Skeletal muscle tissue (tissue), 4 donors: ENCODE data around the gene CHIC2. TPM values are rescaled to one million over a fixed set of nuclear protein-coding genes. Genes with fewer than 3 reads are reported as not detected.

Source experiments
- H3K27ac ChIP-seq: one replicate; pipeline ENCODE4 v1.7.0; 2013; ENCODE audit warnings: mild to moderate bottlenecking, low read depth, low read length, inconsistent platforms
- H3K27me3 ChIP-seq, 3 donors: one replicate each; pipeline ENCODE4 v1.7.0; 2013; ENCODE audit warnings: low read length in 3 of 3; ENCODE audit not compliant: control insufficient read depth in 3 of 3, insufficient read depth in 3 of 3
- H3K36me3 ChIP-seq, 3 donors: one replicate each; pipeline ENCODE4 v1.7.0; 2013; ENCODE audit warnings: low read length in 3 of 3; ENCODE audit not compliant: control insufficient read depth in 3 of 3, insufficient read depth in 3 of 3
- H3K4me1 ChIP-seq, 3 donors: one replicate each; pipeline ENCODE4 v1.7.0; 2013; ENCODE audit warnings: low read length in 3 of 3, mild to moderate bottlenecking in 3 of 3; ENCODE audit not compliant: control insufficient read depth in 3 of 3, insufficient read depth in 3 of 3
- H3K4me3 ChIP-seq, 3 donors: one replicate each; pipeline ENCODE4 v1.7.0; 2013; ENCODE audit warnings: low read length in 3 of 3
- H3K9ac ChIP-seq, 3 donors: one replicate each; pipeline ENCODE4 v1.7.0; 2013; ENCODE audit warnings: low read length in 3 of 3, mild to moderate bottlenecking in 3 of 3, moderate library complexity in 2 of 3, low read depth in 1 of 3
- H3K9me3 ChIP-seq, 3 donors: one replicate each; pipeline ENCODE4 v1.7.0; 2013; ENCODE audit warnings: low read length in 3 of 3; ENCODE audit not compliant: control insufficient read depth in 3 of 3
- total RNA-seq: library from RNA; depleted of rRNA; stranded (reverse); fragments of >200 nt; gene quantifications from one replicate; pipeline ENCODE4 v1.2.3, GENCODE V29; 2014
- donor health status: Osteomylitis.

The CHIC2 gene
- total RNA-seq, 1 donor from 2014 or later: 24.5 TPM

DNA sequence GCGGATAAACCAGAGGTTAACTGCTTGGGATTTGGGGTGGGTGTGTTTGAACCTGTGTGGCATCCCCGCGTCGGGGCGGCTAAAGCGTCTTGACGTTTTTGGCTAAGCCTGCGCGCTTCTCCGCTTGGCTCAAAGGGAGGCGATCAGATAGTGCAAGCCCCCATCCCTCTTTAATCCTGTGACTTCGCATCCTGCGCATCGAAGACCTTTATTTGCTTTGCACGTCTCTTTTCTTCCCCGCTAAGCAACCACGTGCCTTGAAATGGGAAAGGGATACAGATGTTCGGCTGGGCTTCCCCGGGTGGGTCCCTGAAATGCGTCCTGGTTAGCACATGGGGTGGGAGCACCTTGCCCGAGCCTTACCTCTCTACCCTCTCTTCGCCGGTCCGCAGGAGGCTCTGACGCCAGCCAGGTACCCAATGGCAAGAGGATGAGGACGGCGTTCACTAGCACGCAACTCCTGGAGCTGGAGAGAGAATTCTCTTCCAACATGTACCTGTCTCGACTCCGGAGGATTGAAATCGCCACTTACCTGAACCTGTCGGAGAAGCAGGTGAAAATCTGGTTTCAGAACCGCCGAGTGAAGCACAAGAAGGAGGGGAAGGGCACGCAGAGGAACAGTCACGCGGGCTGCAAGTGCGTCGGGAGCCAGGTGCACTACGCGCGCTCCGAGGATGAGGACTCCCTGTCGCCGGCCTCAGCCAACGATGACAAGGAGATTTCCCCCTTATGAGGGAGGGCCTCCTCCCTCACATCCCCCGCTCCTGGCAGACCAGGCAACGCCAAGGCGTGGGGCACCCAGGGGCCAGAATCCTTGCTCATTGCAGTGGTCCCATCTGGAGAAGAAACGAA lies 37.0 kb upstream of the CHIC2 start:
- Histone ChIP-seq H3K9me3 (no peaks in the 10 kb centered on the region), H3K27me3 (peaks cover 75 to 88% (median 85%) of the 10 kb centered on the region in 3 donors), H3K4me1 (peaks cover 23 to 34% (median 34%) of the 10 kb centered on the region in 3 donors), H3K9ac (no peak overlapping the region), H3K27ac (no peak overlapping the region), H3K4me3 (peak overlapping the region; percentile 21 to 64 (median 56)), H3K36me3 (no peaks in the 10 kb centered on the region)

DNA sequence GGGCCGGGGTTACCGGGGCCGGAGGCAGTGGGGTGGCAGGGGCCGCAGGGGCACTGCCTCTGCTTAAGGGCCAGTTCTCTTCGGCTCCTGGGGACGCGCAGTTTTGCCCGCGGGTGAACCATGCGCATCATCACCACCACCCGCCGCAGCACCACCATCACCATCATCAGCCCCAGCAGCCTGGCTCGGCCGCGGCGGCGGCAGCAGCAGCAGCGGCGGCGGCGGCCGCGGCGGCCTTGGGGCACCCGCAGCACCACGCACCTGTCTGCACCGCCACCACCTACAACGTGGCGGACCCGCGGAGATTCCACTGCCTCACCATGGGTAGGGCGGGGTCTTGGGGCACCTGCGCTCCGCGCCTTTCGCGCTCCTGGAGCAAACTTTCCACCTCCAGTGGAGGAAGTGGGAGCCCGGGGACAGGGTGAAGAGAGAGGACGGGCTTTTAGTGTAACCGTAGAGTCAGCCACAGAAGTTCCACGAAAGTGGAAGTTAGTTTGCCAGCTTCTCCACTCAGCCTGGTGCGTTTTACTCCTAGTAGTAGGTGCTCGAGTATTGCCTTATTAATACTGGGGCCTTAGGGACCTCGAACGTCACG lies 36.3 kb upstream of the CHIC2 start:
- Histone ChIP-seq H3K27me3 (peaks cover 82 to 91% (median 88%) of the 10 kb centered on the region in 3 donors), H3K27ac (no peak overlapping the region), H3K9me3 (no peaks in the 10 kb centered on the region), H3K36me3 (no peaks in the 10 kb centered on the region), H3K4me3 (peak overlapping the region; percentile 21 to 64 (median 56)), H3K4me1 (peaks cover 23 to 34% (median 34%) of the 10 kb centered on the region in 3 donors), H3K9ac (no peak overlapping the region)

DNA sequence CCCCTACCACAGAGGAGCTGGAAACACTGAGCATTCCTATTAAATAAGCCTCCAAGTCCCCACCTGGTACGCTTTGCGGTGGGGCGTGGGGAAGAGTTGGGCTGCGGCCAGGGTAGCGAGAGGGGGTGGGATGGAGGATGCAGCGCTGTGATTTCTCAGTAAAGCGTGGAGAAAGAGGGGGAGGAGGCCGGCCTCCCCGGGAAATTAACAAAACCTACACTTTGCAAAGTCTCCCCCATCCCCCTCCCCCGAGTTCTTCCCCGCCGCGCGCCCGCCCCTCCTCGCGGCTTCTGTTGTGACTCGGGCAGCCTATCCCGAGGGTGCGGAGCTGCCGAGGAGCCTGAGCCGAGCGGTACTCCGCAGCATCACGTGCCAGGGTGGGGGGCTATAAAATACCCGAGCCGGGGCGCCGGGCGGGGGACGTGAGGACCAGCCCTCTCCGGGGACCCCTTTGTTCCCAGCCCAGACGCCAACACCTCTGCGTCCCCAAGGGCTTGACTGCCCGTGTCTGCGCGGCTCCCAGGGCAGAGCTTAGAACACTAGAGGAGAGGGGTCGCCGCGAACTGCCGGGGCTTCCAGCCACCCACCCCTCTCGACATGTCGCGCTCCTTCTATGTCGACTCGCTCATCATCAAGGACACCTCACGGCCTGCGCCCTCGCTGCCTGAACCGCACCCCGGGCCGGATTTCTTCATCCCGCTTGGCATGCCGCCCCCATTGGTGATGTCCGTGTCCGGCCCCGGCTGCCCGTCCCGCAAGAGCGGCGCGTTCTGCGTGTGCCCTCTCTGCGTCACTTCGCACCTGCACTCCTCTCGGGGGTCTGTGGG lies 35.6 kb upstream of the CHIC2 start, which contains the start of gene GSX2:
Gene GSX2 (plus strand): TSS at position 416 of the 827 bp plus-strand sequence. CDS start 182 bp downstream, at position 598.
- H3K27me3 ChIP-seq: peaks cover 83 to 89% (median 87%) of the 10 kb centered on the region in 3 donors
- H3K36me3 ChIP-seq: no peaks in the 10 kb centered on the region
- H3K4me3 ChIP-seq: peak within 1 kb of the TSS; percentile 56 to 64 (median 56)
- H3K9me3 ChIP-seq: no peaks in the 10 kb centered on the region
- peaks cover 23 to 34% (median 34%) of the 10 kb centered on the region in 3 donors for H3K4me1 ChIP-seq
- no peak within 1 kb of the TSS for H3K27ac ChIP-seq
- H3K9ac ChIP-seq: peak within 1 kb of the TSS in 1 of 3 donors; percentile 45

GRCh38 chr4:54099287-54099747 lies 34.9 kb upstream of the CHIC2 start:
- H3K27me3 ChIP-seq: peaks cover 85 to 91% (median 86%) of the 10 kb centered on the region in 3 donors
- peak overlapping the region in 2 of 3 donors; percentile 45 to 56 for H3K4me3 ChIP-seq
- no peaks in the 10 kb centered on the region for H3K9me3 ChIP-seq

GRCh38 chr4:54098375-54098774 lies 34.0 kb upstream of the CHIC2 start:
- H3K27ac ChIP-seq: no peak overlapping the region
- H3K9ac ChIP-seq: no peak overlapping the region
- peaks cover 85 to 89% (median 87%) of the 10 kb centered on the region in 3 donors for H3K27me3 ChIP-seq
- no peaks in the 10 kb centered on the region for H3K9me3 ChIP-seq
- no peaks in the 10 kb centered on the region for H3K36me3 ChIP-seq
- peaks cover 15 to 26% (median 26%) of the 10 kb centered on the region in 3 donors for H3K4me1 ChIP-seq
- no peak overlapping the region for H3K4me3 ChIP-seq

More at GRCh38 chr4:54099287-54099747, 34.9 kb upstream of the CHIC2 start:
- peaks cover 23 to 34% (median 34%) of the 10 kb centered on the region in 3 donors for H3K4me1 ChIP-seq
- H3K9ac ChIP-seq: no peak overlapping the region
- H3K36me3 ChIP-seq: no peaks in the 10 kb centered on the region
- H3K27ac ChIP-seq: no peak overlapping the region

DNA sequence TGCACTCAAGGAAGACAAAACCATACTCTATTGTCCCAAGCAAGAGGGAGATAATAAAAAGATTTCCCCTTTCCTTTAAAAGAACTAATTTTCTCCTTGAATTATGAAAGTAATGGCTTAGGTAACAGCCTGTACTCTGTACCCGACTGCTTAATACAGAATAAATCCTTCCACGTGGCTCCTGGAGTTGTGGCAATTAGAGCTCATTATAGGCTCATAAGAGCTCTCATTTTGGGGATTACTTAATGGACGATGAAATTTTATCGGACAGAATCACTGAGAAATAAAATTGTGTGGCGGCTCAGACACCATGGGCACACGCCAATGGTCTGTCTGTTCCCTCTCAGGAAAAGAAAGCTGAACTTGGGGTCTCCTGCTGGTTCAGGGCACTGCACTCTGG lies 32.7 kb upstream of the CHIC2 start:
- Histone ChIP-seq H3K9me3 (no peaks in the 10 kb centered on the region), H3K36me3 (no peaks in the 10 kb centered on the region), H3K27ac (no peak overlapping the region), H3K9ac (no peak overlapping the region), H3K4me3 (no peak overlapping the region), H3K27me3 (peaks cover 79 to 89% (median 88%) of the 10 kb centered on the region in 3 donors), H3K4me1 (peaks cover 15 to 26% (median 26%) of the 10 kb centered on the region in 3 donors)

GRCh38 chr4:54096295-54096962 lies 32.0 kb upstream of the CHIC2 start:
- H3K4me3 ChIP-seq: no peak overlapping the region
- H3K9ac ChIP-seq: no peak overlapping the region
- H3K36me3 ChIP-seq: no peaks in the 10 kb centered on the region
- no peak overlapping the region for H3K27ac ChIP-seq
- H3K4me1 ChIP-seq: peaks cover 19 to 29% (median 28%) of the 10 kb centered on the region in 3 donors
- peaks cover 74 to 87% (median 85%) of the 10 kb centered on the region in 3 donors for H3K27me3 ChIP-seq
- no peaks in the 10 kb centered on the region for H3K9me3 ChIP-seq

DNA sequence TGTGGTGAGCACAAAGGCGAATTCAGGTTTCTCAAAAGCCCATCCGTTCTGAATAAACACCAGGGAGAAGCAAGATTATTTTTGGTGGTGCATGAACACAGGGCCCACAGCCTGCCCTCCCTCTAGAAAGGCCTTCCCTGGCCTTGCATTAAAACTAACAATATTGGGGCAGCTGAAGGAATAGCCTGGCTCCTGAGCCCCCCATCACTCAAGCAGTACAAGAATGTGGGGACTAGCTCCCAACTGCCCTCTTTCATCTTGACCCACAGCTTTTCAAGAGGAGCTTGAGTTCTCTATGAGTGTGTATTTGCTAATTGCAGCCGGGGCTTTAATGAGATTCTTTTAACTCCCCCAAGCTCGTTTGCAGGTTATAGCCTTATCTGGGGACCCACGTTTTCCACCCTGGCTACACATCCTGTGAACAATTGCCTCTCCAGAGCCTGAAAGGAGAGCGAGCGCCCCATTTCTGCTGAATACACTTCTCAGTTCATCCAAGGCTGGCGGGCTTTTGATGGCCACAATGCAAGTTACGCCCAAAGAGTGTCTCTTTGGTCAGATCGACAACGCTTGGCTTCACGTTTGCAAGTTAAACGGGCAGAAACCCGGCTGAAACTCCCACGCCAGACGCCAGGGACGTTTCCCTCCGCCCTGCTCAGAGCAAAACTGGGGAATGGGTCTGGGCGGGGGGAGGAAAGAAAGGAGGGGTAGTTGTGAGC lies 30.9 kb upstream of the CHIC2 start:
- no peak overlapping the region for H3K9ac ChIP-seq
- H3K4me1 ChIP-seq: peaks cover 15 to 24% (median 21%) of the 10 kb centered on the region in 3 donors
- peaks cover 63 to 82% (median 77%) of the 10 kb centered on the region in 3 donors for H3K27me3 ChIP-seq

More for the DNA sequence above, 30.9 kb upstream of the CHIC2 start:
- no peak overlapping the region for H3K4me3 ChIP-seq
- no peaks in the 10 kb centered on the region for H3K36me3 ChIP-seq
- H3K9me3 ChIP-seq: no peaks in the 10 kb centered on the region
- no peak overlapping the region for H3K27ac ChIP-seq
